Activated CD4-positive, alpha-beta memory T cell treated with anti-CD3 and anti-CD28 coated beads for 36 hours (primary cell): ENCODE data around the gene PRPF31. TPM values are rescaled to one million over a fixed set of nuclear protein-coding genes. Genes with fewer than 3 reads are reported as not detected.
"Not testable (repeated sequence)": the region's sequence is repeated elsewhere in the genome, so short reads cannot be mapped to it uniquely, and the experiment has no call there.

Experiments used
- CTCF ChIA-PET: fragments of 350-600 bp; sonication (Branson Sonifier 250); formaldehyde crosslinking; loops from one replicate; lab custom pipeline; 2021; ENCODE audit warnings: antibody characterized with exemption, inconsistent platforms; lab: Charles Lee
- POLR2A ChIA-PET: fragments of 350-600 bp; sonication (Branson Sonifier 250); formaldehyde crosslinking; loops from one replicate; lab custom pipeline; 2021; ENCODE audit warnings: antibody characterized with exemption; lab: Charles Lee
- DNase-seq: peaks from one replicate; pipeline ENCODE4 v3.0.0-alpha.2; 2020
- H3K27ac Mint-ChIP-seq: one replicate; pipeline ENCODE4 v1.8.0; 2021; ENCODE audit warnings: mixed read lengths
- H3K27me3 Mint-ChIP-seq: one replicate; pipeline ENCODE4 v1.8.0; 2021; ENCODE audit warnings: mixed read lengths
- H3K36me3 Mint-ChIP-seq: one replicate; pipeline ENCODE4 v1.8.0; 2021; ENCODE audit warnings: mixed read lengths
- H3K4me1 Mint-ChIP-seq: one replicate; pipeline ENCODE4 v1.8.0; 2021; ENCODE audit warnings: low read depth, mixed read lengths
- H3K4me3 Mint-ChIP-seq: one replicate; pipeline ENCODE4 v1.8.0; 2021; ENCODE audit warnings: mild to moderate bottlenecking, mixed read lengths
- H3K9me3 Mint-ChIP-seq: one replicate; pipeline ENCODE4 v1.8.0; 2021; ENCODE audit warnings: mixed read lengths
- intact Hi-C: fragments of 100-400 bp; cut with micrococcal nuclease; formaldehyde crosslinking; loops from one replicate; pipeline ENCODE4 v1.15.1; 2023
- total RNA-seq, 2 experiments: library from RNA; stranded (reverse); gene quantifications; one replicate each; pipeline ENCODE4 v1.2.3, GENCODE V29; 2021

The PRPF31 gene
- total RNA-seq, 2 experiments from 2014 or later = 74.4 to 74.6 TPM

GRCh38 chr19:54171736-54172431, 56.3 kb downstream of the PRPF31 start:
- H3K36me3 Mint-ChIP-seq, H3K27ac Mint-ChIP-seq, H3K4me3 Mint-ChIP-seq, H3K4me1 Mint-ChIP-seq, DNase-seq, intact Hi-C loops, H3K9me3 Mint-ChIP-seq, H3K27me3 Mint-ChIP-seq: not testable (repeated sequence)
- ChIA-PET POLR2A (interaction anchor here (0.5 to 1.1 kb wide), 2 partner anchors 15 to 207 kb away, joined by 3 to 4 read pairs; no protein-coding TSS in a partner anchor), CTCF (interaction anchor here (1.2 to 2.0 kb wide), 2 partner anchors 60 to 94 kb away, joined by 4 to 8 read pairs; no protein-coding TSS in a partner anchor)

- H3K9me3 Mint-ChIP-seq = no peaks in the 10 kb centered on the region
- H3K27ac Mint-ChIP-seq = no peak within 1 kb of the TSS
- H3K4me3 Mint-ChIP-seq = no peak within 1 kb of the TSS
- H3K27me3 Mint-ChIP-seq = no peaks in the 10 kb centered on the region
- no peaks in the 10 kb centered on the region for H3K4me1 Mint-ChIP-seq
- intact Hi-C loops = no loop called here
- peaks cover 5% of the 10 kb centered on the region for H3K36me3 Mint-ChIP-seq
- no peak for DNase-seq
- ChIA-PET CTCF (interaction anchor here (1.1 to 1.8 kb wide), 2 partner anchors 59 to 94 kb away, joined by 3 to 6 read pairs; no protein-coding TSS in a partner anchor), POLR2A (interaction anchor here (0.5 to 1.1 kb wide), 6 partner anchors 13 to 206 kb away, joined by 3 to 4 read pairs (median 3); partner anchors contain the start of genes LENG1, MBOAT7 and RPS9)
These were observed 57.2 kb downstream of the PRPF31 start, which contains the start of gene TMC4 for GRCh38 chr19:54172471-54173358. TSS of gene TMC4 (minus strand) at chr19:54173160. CDS start at chr19:54173117, 43 bp downstream.

GRCh38 chr19:54173359-54173699, 57.8 kb downstream of the PRPF31 start:
- Mint-ChIP-seq H3K4me3 (no peak overlapping the region), H3K4me1 (no peaks in the 10 kb centered on the region), H3K27me3 (no peaks in the 10 kb centered on the region), H3K36me3 (peaks cover 9% of the 10 kb centered on the region), H3K9me3 (no peaks in the 10 kb centered on the region), H3K27ac (no peak overlapping the region)
- CTCF ChIA-PET = interaction anchor here (1.1 to 1.8 kb wide), 2 partner anchors 58 to 93 kb away, joined by 3 to 6 read pairs; no protein-coding TSS in a partner anchor
- DNase-seq = no peak
- intact Hi-C loops = no loop called here
- POLR2A ChIA-PET = interaction anchor here (1.0 to 1.1 kb wide), 4 partner anchors 14 to 93 kb away, joined by 3 to 4 read pairs (median 3); partner anchors contain the start of genes LENG1, MBOAT7 and RPS9

GRCh38 chr19:54173951-54174834, 58.6 kb downstream of the PRPF31 start:
- Mint-ChIP-seq H3K36me3 (peaks cover 18% of the 10 kb centered on the region), H3K9me3 (no peaks in the 10 kb centered on the region), H3K27me3 (no peaks in the 10 kb centered on the region), H3K4me3 (no peak overlapping the region), H3K27ac (no peak overlapping the region), H3K4me1 (no peaks in the 10 kb centered on the region)
- DNase-seq = no peak
- intact Hi-C loops = no loop called here
- POLR2A ChIA-PET = interaction anchor here (1.0 kb wide), 2 partner anchors 15 to 27 kb away, joined by 3 to 4 read pairs; partner anchors contain the start of genes MBOAT7 and RPS9
- CTCF ChIA-PET = interaction anchor here (0.8 to 1.8 kb wide), 2 partner anchors 34 to 92 kb away, joined by 6 read pairs; no protein-coding TSS in a partner anchor

- H3K27ac Mint-ChIP-seq = no peak overlapping the region
- H3K36me3 Mint-ChIP-seq = peaks cover 31% of the 10 kb centered on the region
- no peaks in the 10 kb centered on the region for H3K27me3 Mint-ChIP-seq
- H3K4me1 Mint-ChIP-seq = no peaks in the 10 kb centered on the region
- peak; percentile 54 for DNase-seq
- ChIA-PET CTCF (no interaction called here), POLR2A (no interaction called here)
- no peak overlapping the region for H3K4me3 Mint-ChIP-seq
- no peaks in the 10 kb centered on the region for H3K9me3 Mint-ChIP-seq
- intact Hi-C loops = no loop called here
These were observed 63.2 kb downstream of the PRPF31 start for GRCh38 chr19:54178581-54179261.

GRCh38 chr19:54179262-54179852, 63.8 kb downstream of the PRPF31 start:
- no peak for DNase-seq
- H3K36me3 Mint-ChIP-seq = peaks cover 33% of the 10 kb centered on the region
- no peaks in the 10 kb centered on the region for H3K9me3 Mint-ChIP-seq
- intact Hi-C loops = no loop called here
- no peaks in the 10 kb centered on the region for H3K4me1 Mint-ChIP-seq
- ChIA-PET CTCF (no interaction called here), POLR2A (no interaction called here)
- no peak overlapping the region for H3K4me3 Mint-ChIP-seq
- no peak overlapping the region for H3K27ac Mint-ChIP-seq
- H3K27me3 Mint-ChIP-seq = no peaks in the 10 kb centered on the region

GRCh38 chr19:54179921-54180461, 64.4 kb downstream of the PRPF31 start:
- no peaks in the 10 kb centered on the region for H3K9me3 Mint-ChIP-seq
- ChIA-PET POLR2A (no interaction called here), CTCF (no interaction called here)
- H3K4me3 Mint-ChIP-seq = no peak overlapping the region
- no peaks in the 10 kb centered on the region for H3K27me3 Mint-ChIP-seq
- no peak overlapping the region for H3K27ac Mint-ChIP-seq
- no peaks in the 10 kb centered on the region for H3K4me1 Mint-ChIP-seq
- intact Hi-C loops = no loop called here
- DNase-seq = no peak
- peaks cover 33% of the 10 kb centered on the region for H3K36me3 Mint-ChIP-seq

- Mint-ChIP-seq H3K36me3 (peaks cover 37% of the 10 kb centered on the region), H3K27ac (no peak overlapping the region), H3K27me3 (no peaks in the 10 kb centered on the region), H3K4me1 (no peaks in the 10 kb centered on the region), H3K9me3 (no peaks in the 10 kb centered on the region), H3K4me3 (no peak overlapping the region)
- ChIA-PET CTCF (no interaction called here), POLR2A (no interaction called here)
- intact Hi-C loops = no loop called here
- DNase-seq = no peak
These were observed 65.1 kb downstream of the PRPF31 start for GRCh38 chr19:54180691-54181091.
